RWPE2 (cell line): Measurements from ENCODE around the gene CYP4B1.
"Not testable (repeated sequence)": the region's sequence is repeated elsewhere in the genome, so short reads cannot be mapped to it uniquely, and the experiment has no call there.

Source experiments
- ATAC-seq: fragments of 200-7000 bp; cut with Tn5 transposase; 3 replicates; pipeline ENCODE4 v1.9.1; 2021; ENCODE audit warnings: low read depth
- DNase-seq: peaks from one replicate; pipeline ENCODE4 v3.0.0-alpha.2; 2020; ENCODE audit warnings: low spot score
- H3K27ac ChIP-seq: fragments of 450-650 bp; 2 replicates; pipeline ENCODE4 v1.5.1; 2017; ENCODE audit warnings: mild to moderate bottlenecking; ENCODE audit not compliant: poor library complexity, severe bottlenecking
- H3K27me3 ChIP-seq: fragments of 250-450 bp; sonication (Bioruptor Pico); 2 replicates; pipeline ENCODE4 v1.5.1; 2021; ENCODE audit warnings: mild to moderate bottlenecking, moderate library complexity; ENCODE audit not compliant: insufficient read depth, poor library complexity, severe bottlenecking
- H3K36me3 ChIP-seq: fragments of 250-450 bp; sonication (Bioruptor Pico); 2 replicates; pipeline ENCODE4 v1.5.1; 2020; ENCODE audit warnings: low read depth, mild to moderate bottlenecking, moderate library complexity
- H3K4me1 ChIP-seq: fragments of 250-450 bp; sonication (Bioruptor Pico); 2 replicates; pipeline ENCODE4 v1.5.1; 2021; ENCODE audit warnings: mild to moderate bottlenecking, moderate library complexity; ENCODE audit not compliant: insufficient read depth, poor library complexity, severe bottlenecking
- H3K4me3 ChIP-seq: fragments of 250-450 bp; sonication (Bioruptor Pico); 2 replicates; pipeline ENCODE4 v1.5.1; 2021; ENCODE audit warnings: mild to moderate bottlenecking, moderate library complexity; ENCODE audit not compliant: severe bottlenecking
- H3K9me3 ChIP-seq: fragments of 250-450 bp; sonication (Bioruptor Pico); 2 replicates; pipeline ENCODE4 v1.5.1; 2021; ENCODE audit warnings: mild to moderate bottlenecking, moderate library complexity; ENCODE audit not compliant: severe bottlenecking
- CTCF ChIP-seq: fragments of 450-650 bp; IDR thresholded peaks from one replicate; pipeline ENCODE4 v1.5.1; 2017; ENCODE audit warnings: mild to moderate bottlenecking, moderate library complexity; ENCODE audit not compliant: poor library complexity, severe bottlenecking

Gene CYP4B1

GRCh38 chr1:46770541-46770940, 28.3 kb upstream of the CYP4B1 start:
- no peak for DNase-seq
- TF ChIP-seq CTCF, result no peak
- H3K9me3 ChIP-seq, result peaks cover 1% of the 10 kb centered on the region

GRCh38 chr1:46772571-46772970, 26.3 kb upstream of the CYP4B1 start:
- no peak overlapping the region for H3K4me3 ChIP-seq
- ATAC-seq (no peak), DNase-seq (no peak)
- H3K27me3 ChIP-seq, result no peaks in the 10 kb centered on the region
- TF ChIP-seq CTCF, result no peak
- H3K27ac ChIP-seq, result no peak overlapping the region
- H3K9me3 ChIP-seq, result peaks cover 1% of the 10 kb centered on the region
- H3K4me1 ChIP-seq, result no peaks in the 10 kb centered on the region
- H3K36me3 ChIP-seq, result no peaks in the 10 kb centered on the region

More at GRCh38 chr1:46770541-46770940, 28.3 kb upstream of the CYP4B1 start:
- Histone ChIP-seq H3K27ac (no peak overlapping the region), H3K4me3 (no peak overlapping the region), H3K27me3 (no peaks in the 10 kb centered on the region), H3K4me1 (no peaks in the 10 kb centered on the region), H3K36me3 (no peaks in the 10 kb centered on the region)
- no peak for ATAC-seq

- H3K4me1 ChIP-seq, result no peaks in the 10 kb centered on the region
- no peak overlapping the region for H3K4me3 ChIP-seq
- no peaks in the 10 kb centered on the region for H3K36me3 ChIP-seq
- no peak for DNase-seq
- H3K9me3 ChIP-seq, result peaks cover 1% of the 10 kb centered on the region
- H3K27ac ChIP-seq, result no peak overlapping the region
- ATAC-seq, result no peak
- H3K27me3 ChIP-seq, result no peaks in the 10 kb centered on the region
- TF ChIP-seq CTCF, result no peak
These were observed 24.5 kb upstream of the CYP4B1 start for GRCh38 chr1:46774297-46774696.

- not testable (repeated sequence) for ATAC-seq, H3K36me3 ChIP-seq, H3K27ac ChIP-seq, H3K4me3 ChIP-seq, H3K4me1 ChIP-seq, DNase-seq, H3K9me3 ChIP-seq, H3K27me3 ChIP-seq
These were observed 20.4 kb upstream of the CYP4B1 start for GRCh38 chr1:46778456-46778855.

- peaks cover 8% of the 10 kb centered on the region for H3K4me1 ChIP-seq
- no peak for TF ChIP-seq CTCF
- H3K9me3 ChIP-seq, result peaks cover 21% of the 10 kb centered on the region
- H3K4me3 ChIP-seq, result no peak overlapping the region
- no peaks in the 10 kb centered on the region for H3K36me3 ChIP-seq
- H3K27ac ChIP-seq, result no peak overlapping the region
- no peak for DNase-seq
- H3K27me3 ChIP-seq, result no peaks in the 10 kb centered on the region
- no peak for ATAC-seq
These were observed 14.2 kb upstream of the CYP4B1 start for GRCh38 chr1:46784666-46785065.

GRCh38 chr1:46788634-46789033, 10.2 kb upstream of the CYP4B1 start:
- peaks cover 20% of the 10 kb centered on the region for H3K9me3 ChIP-seq
- not testable (repeated sequence) for ATAC-seq, H3K36me3 ChIP-seq, H3K4me1 ChIP-seq, DNase-seq, H3K27ac ChIP-seq, H3K4me3 ChIP-seq, H3K27me3 ChIP-seq
